Kidney (tissue), 14 donors: ENCODE results near the gene DAZAP1. TPM values are rescaled to one million over a fixed set of nuclear protein-coding genes. Genes with fewer than 3 reads are reported as not detected.
A peak's percentile ranks its signal among the peaks of the same experiment; 100 is the strongest.

Source experiments
- DNase-seq, 5 donors: peaks; one replicate each; pipeline ENCODE4 v3.0.0-alpha.2; 2013 to 2020
- FAIRE-seq: peaks from 2 replicates; lab custom pipeline; 2012; peaks lifted over from hg19 to GRCh38; lab: Jason Lieb, UNC
- H3K27ac ChIP-seq, 2 donors: one replicate each; pipeline ENCODE4 v1.7.0; 2013; ENCODE audit warnings: low read depth in 2 of 2, low read length in 2 of 2, inconsistent platforms in 1 of 2
- H3K27me3 ChIP-seq: one replicate; pipeline ENCODE4 v1.7.1; 2013; ENCODE audit warnings: low read length, inconsistent platforms; ENCODE audit not compliant: control insufficient read depth, insufficient read depth
- H3K36me3 ChIP-seq, 3 donors: one replicate each; pipeline versions ENCODE4 v1.7.0 to v1.7.1; 2013; ENCODE audit warnings: low read length in 3 of 3, control low read depth in 1 of 3, inconsistent platforms in 1 of 3; ENCODE audit not compliant: insufficient read depth in 3 of 3, control insufficient read depth in 2 of 3
- H3K4me1 ChIP-seq, 3 donors: one replicate each; pipeline versions ENCODE4 v1.7.0 to v1.7.1; 2013; ENCODE audit warnings: low read length in 3 of 3, inconsistent platforms in 1 of 3, low read depth in 1 of 3; ENCODE audit not compliant: control insufficient read depth in 2 of 3, insufficient read depth in 2 of 3
- H3K4me3 ChIP-seq, 3 donors: one replicate each; pipeline versions ENCODE4 v1.7.0 to v1.8.1; 2013; ENCODE audit warnings: low read length in 3 of 3, control low read depth in 1 of 3, inconsistent platforms in 1 of 3
- H3K9ac ChIP-seq, 3 donors: one replicate each; pipeline versions ENCODE4 v1.7.0 to v1.7.1; 2013; ENCODE audit warnings: low read length in 3 of 3, control low read depth in 1 of 3, inconsistent platforms in 1 of 3
- H3K9me3 ChIP-seq, 3 donors: one replicate each; pipeline versions ENCODE4 v1.7.0 to v1.7.1; 2013; ENCODE audit warnings: low read length in 3 of 3, control low read depth in 1 of 3, inconsistent platforms in 1 of 3; ENCODE audit not compliant: control insufficient read depth in 2 of 3, insufficient read depth in 1 of 3
- CTCF ChIP-seq: IDR thresholded peaks from 3 replicates; pipeline ENCODE4 v1.5.1; 2012; ENCODE audit warnings: mild to moderate bottlenecking, moderate library complexity, borderline replicate concordance; ENCODE audit not compliant: insufficient read depth; ENCODE audit errors: extremely low read depth
- intact Hi-C: fragments of 100-400 bp; cut with DNase I; formaldehyde crosslinking; loops from one replicate; pipeline ENCODE4 v1.11.1; 2022
- polyA plus RNA-seq: library from polyadenylated mRNA; stranded (reverse); fragments of 350-450 nt; fragmentation: Illumina TruSeq; extraction: RNeasy Lipid Tissue Mini Kit (QIAGEN cat#74804); gene quantifications from one replicate; pipeline ENCODE4 v1.2.3, GENCODE V29; 2014; ENCODE audit warnings: low read depth, low replicate concordance; ENCODE audit not compliant: insufficient read depth
- total RNA-seq: library from RNA; stranded (reverse); fragmentation: NEBNext Ultra II Directional; extraction: Animal tissue kit (Norgen Biotek cat#: 25700); gene quantifications from one replicate; pipeline ENCODE4 v1.2.1, GENCODE V29; 2021
- donor health status: control.
- donor health status: control.
- donor health status: control.
- donor health status: control.
- donor health status: control.
- donor health status: DM: yes; HTN: yes; CAD: no.
- donor health status: Normal renal cell carcinoma (clear cell type).

Gene DAZAP1
- total and polyA plus RNA-seq, 2 donors from 2014 or later = 47.7 to 98.5 TPM

GRCh38 chr19:1456121-1456900 lies 48.9 kb downstream of the DAZAP1 start:
- no peak overlapping the region for H3K4me3 ChIP-seq
- DNase-seq = peak in 1 of 5 donors; percentile 52
- H3K9me3 ChIP-seq = no peaks in the 10 kb centered on the region
- H3K27ac ChIP-seq = no peak overlapping the region
- H3K4me1 ChIP-seq = no peaks in the 10 kb centered on the region
- peaks cover 15% of the 10 kb centered on the region for H3K27me3 ChIP-seq
- no peak for TF ChIP-seq CTCF
- intact Hi-C loops = no loop called here
- no peak for FAIRE-seq
- no peaks in the 10 kb centered on the region for H3K36me3 ChIP-seq
- H3K9ac ChIP-seq = no peak overlapping the region

GRCh38 chr19:1457031-1457739 lies 49.8 kb downstream of the DAZAP1 start:
- H3K27me3 ChIP-seq = peaks cover 14% of the 10 kb centered on the region
- no peak overlapping the region for H3K9ac ChIP-seq
- H3K36me3 ChIP-seq = no peaks in the 10 kb centered on the region
- no peak overlapping the region for H3K4me3 ChIP-seq
- no peaks in the 10 kb centered on the region for H3K9me3 ChIP-seq
- FAIRE-seq = no peak
- intact Hi-C loops = no loop called here
- no peak overlapping the region for H3K27ac ChIP-seq
- DNase-seq = peak in 1 of 5 donors; percentile 48
- no peaks in the 10 kb centered on the region for H3K4me1 ChIP-seq
- no peak for TF ChIP-seq CTCF

GRCh38 chr19:1457892-1458291 lies 50.5 kb downstream of the DAZAP1 start:
- Histone ChIP-seq H3K9ac (no peak overlapping the region), H3K27ac (no peak overlapping the region), H3K4me3 (no peak overlapping the region), H3K4me1 (no peaks in the 10 kb centered on the region), H3K9me3 (no peaks in the 10 kb centered on the region), H3K27me3 (peaks cover 10% of the 10 kb centered on the region), H3K36me3 (no peaks in the 10 kb centered on the region)
- no peak for TF ChIP-seq CTCF
- FAIRE-seq (no peak), DNase-seq (no peak)
- intact Hi-C loops = no loop called here
